HG03280 (cell line): ENCODE data around the gene RNF222.
A peak's percentile ranks its signal among the peaks of the same experiment; 100 is the strongest.

Source experiments
- ATAC-seq: cut with Tn5 transposase; IDR thresholded peaks from one replicate; pipeline ENCODE4 v1.9.1; 2021; ENCODE audit warnings: mild to moderate bottlenecking, moderate library complexity; ENCODE audit not compliant: unreplicated experiment

RNF222 gene, protein sequence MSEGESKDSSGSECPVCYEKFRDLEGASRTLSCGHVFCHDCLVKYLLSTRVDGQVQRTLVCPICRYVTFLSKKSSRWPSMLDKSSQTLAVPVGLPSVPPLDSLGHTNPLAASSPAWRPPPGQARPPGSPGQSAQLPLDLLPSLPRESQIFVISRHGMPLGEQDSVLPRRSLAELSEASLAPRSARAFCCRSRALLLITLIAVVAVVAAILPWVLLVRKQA

GRCh38 chr17:8397636-8398035 lies at the start of gene RNF222:
Gene RNF222, minus strand, starts transcription at chr17:8397827. Its CDS starts 4,366 bp downstream, at chr17:8393461.
- ATAC-seq, result no peak

DNA sequence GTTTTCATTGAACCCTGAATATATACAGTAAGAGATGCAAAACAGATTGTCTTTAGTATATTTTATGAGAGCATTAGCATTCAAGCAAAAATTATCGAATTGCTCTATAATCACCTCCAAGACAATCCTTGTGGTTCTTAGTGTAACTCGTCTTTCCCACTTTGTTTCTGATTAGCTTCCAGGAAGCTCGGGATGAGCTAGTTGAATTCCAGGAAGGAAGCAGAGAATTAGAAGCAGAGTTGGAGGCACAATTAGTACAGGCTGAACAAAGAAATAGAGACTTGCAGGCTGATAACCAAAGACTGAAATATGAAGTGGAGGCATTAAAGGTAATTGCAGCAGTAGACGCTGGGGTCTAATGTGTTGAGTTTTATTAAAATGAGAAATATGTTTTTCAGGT lies 47.9 kb upstream of the RNF222 start:
- no peak for ATAC-seq

DNA sequence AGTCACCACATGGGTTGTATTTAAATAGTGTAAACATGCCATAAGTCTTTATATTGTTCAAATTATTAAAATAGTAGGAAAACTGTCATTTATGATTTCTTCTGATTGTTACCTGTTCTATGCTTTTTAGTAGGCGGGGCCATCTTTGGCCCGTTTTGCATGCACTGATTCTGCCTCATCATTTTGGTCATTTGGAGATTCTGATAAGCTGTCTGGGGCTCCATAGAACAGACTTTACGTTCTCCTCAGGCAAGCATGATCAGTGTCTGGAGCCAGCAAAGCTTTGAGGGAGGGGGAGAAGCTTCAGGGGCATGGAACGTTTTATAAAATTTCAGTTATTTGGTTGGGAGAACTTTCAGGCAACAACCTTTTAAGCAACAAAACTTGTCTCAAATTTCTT lies 46.9 kb upstream of the RNF222 start:
- ATAC-seq, result no peak

GRCh38 chr17:8443756-8444155 lies 46.1 kb upstream of the RNF222 start:
- no peak for ATAC-seq

DNA sequence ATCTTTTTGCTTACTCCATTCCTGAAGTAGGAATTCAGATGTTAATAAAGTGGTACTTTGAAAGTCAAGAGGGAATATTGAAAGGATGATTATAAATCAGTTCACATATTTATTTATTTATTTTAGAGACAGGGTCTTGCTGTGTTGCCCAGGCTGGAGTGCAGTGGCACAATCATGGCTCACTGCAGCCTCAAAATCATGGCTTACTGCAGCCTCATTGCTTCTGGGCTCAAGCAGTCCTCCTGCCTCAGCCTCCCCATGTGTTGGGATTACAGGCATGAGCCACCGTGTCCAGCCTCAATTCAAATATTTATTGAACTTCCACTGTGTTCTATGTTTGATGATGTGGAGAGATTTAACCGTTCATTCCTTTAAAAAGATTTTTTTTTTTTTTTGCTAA lies 44.7 kb upstream of the RNF222 start:
- ATAC-seq, result no peak

GRCh38 chr17:8441690-8442089 lies 44.1 kb upstream of the RNF222 start:
- no peak for ATAC-seq

- no peak for ATAC-seq
Observed at GRCh38 chr17:8439681-8440080, 42.1 kb upstream of the RNF222 start.

- ATAC-seq, result no peak
Observed at GRCh38 chr17:8438441-8438840, 40.8 kb upstream of the RNF222 start.

DNA sequence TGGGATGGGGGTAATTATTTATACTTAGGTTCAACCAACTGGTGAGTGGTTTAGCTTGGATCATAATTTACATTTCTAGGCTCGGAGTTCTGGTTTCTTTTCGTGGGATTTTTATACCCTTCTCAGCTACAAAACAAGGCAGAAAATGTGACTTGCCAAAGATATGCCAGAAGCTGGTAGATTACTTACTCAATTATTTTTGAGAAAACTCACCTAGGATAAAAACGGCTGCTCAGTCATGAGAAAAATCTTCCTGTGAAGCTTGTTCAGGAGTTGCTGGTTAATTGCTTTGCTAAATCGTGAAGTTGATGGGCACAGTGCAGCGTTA lies 39.2 kb upstream of the RNF222 start:
- no peak for ATAC-seq

- peak; percentile 56 for ATAC-seq
Observed at GRCh38 chr17:8436169-8436843, 38.7 kb upstream of the RNF222 start.

DNA sequence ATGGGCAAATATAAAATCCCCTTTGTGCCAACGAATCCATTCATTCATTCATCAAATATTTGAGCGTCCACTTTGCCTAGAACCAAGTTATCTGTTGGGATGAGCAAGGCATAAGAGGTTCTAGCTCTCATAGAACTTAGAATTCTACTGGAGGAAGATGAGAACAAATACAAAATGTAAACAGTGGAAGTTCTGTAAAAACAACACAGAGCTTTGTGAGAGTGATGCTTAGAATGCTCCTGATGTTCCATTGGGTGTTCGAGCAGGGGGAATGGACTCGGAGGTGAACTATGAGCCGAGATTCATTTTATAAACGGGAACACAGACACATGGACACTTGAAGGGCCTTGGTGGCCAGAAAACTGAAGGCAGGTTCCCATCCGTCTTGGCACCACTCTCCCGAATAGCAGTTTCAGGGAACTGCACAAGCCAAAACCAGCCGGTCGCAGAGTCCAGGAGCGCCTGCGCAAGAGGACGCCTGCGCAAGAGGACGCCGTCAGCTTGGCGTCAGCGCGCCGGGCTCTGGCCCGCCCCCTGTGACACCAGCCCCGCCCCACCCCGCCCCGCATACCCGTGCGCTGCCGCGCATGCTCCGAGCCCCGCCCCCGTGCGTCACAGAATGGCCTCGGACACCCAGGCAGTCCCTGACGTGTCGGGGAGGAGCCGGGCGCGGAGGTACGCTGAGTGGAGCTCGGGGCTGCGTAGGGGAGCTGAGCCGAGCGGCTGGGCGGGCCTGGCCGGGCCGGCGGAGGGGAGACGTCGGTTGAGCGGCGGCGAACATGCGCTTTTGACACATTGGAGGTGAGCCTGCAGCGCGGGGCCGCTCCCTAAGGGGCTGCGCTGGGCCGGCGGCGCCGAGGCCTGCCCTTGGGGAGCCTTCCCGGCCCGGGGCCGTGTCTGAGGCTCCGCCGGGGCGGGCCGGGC lies 37.9 kb upstream of the RNF222 start, which contains the start of gene NDEL1:
Gene NDEL1, plus strand, starts transcription at position 640 of the 924 bp plus-strand sequence. CDS start 8,388 bp downstream, outside the sequence.
- peak; percentile 95 for ATAC-seq

DNA sequence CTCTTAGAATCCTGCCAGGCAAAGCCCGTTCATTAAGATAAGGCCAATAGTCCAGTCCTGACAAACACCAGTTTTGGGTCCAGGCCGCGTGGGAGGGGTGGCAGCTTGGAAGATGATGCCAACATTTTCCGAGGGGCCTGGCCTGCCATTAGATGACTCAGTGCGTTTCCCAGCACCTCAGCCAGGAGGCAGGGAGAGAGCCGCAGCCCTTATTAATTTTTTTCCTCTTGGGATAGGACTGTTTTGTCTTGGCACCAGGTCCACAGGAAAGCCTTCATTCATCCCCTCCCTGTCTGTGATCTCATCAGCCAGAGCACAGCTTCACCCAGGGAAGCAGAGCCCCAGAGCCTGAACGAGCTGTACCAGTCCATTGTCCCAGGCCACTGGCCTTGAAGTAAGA lies 33.3 kb upstream of the RNF222 start:
- no peak for ATAC-seq

DNA sequence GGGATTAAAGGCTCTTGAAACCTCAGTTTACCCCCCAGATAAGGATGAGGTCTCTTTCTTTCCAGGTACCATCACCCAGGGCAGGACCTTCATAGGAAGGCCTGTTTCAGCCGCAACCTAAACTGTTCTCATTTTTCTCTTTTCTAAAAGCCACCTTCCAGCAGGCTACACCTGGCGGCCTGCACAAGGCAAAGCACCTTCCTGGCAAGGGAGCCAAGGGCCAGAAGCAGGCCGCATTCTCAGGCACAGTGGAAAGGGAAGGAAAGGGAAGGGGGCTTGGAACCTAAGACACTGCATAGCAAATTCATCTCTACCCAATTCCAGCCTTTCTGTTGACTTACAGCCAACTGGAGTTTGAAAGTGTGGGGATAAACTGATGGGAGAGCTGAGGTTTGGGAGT lies 29.2 kb upstream of the RNF222 start:
- no peak for ATAC-seq

DNA sequence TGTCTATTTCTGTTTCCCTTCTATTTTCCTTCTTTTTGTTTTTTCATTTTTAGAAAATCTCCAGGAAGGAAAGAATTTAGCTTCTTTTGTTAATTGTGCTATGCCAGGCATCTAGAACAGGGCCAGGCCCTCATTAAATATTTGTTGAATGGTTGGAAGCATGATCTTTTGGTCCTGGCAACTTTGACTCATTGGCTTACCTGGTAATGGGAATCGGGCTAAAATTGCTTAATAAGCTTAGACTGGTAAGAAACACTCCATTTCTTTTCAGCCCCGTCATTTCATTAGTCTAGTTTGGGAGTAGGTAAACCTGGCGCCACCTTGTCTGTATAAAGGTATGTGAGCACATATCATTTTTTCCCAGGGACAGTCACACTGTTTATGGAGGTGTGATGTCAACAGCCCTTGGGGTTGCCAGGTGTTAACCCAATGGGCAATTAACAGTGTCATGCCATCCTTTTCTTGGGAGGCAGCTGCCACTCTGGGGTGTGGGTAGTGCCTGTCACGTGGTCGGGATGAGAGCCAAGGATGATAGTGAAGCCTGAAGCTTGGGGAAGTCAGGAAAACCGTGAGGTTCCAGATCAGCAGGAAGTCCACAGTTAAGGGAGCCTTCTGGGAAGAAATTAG lies 28.6 kb upstream of the RNF222 start:
- no peak for ATAC-seq

DNA sequence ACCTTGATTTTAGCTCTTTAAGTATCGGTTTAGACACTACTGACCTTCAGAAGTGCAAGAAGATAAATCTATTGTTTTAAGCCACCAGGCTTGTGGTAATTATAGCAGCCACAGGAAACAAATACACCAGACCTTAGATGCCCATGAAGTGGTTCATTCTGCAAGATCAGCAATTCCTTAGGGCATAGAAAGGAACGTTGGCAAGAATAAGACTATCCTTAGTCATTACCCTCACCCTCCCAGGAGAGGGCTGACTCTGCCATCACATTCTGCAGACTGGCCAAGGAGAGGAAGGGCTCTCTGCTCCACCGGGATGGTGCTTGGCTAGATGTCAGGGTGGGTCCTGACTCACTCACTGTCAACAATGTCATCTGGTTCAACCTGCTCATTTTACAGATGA lies 23.9 kb upstream of the RNF222 start:
- ATAC-seq, result no peak

- ATAC-seq, result no peak
Observed at GRCh38 chr17:8420041-8420934, 22.7 kb upstream of the RNF222 start.

GRCh38 chr17:8419305-8419704 lies 21.7 kb upstream of the RNF222 start:
- no peak for ATAC-seq

DNA sequence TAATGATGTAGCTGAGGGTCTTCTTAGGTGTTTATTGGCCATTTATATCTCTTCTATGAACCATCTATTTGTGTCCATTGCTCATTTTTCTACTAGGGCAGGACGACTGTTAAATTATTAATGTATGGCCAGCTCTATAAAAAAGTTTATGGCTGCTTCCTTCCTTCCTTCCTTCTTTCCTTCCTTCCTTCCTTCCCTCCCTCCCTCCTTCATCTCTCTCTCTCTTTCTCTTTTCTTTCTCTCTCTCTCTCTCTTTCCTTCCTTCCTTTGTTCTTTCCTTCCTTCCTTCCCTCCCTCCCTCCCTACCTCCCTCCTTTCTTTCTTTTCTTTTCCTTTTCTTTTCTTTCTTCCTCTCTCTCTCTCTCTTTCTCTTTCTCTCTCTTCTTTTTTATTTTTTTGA lies 20.8 kb upstream of the RNF222 start:
- ATAC-seq, result no peak

DNA sequence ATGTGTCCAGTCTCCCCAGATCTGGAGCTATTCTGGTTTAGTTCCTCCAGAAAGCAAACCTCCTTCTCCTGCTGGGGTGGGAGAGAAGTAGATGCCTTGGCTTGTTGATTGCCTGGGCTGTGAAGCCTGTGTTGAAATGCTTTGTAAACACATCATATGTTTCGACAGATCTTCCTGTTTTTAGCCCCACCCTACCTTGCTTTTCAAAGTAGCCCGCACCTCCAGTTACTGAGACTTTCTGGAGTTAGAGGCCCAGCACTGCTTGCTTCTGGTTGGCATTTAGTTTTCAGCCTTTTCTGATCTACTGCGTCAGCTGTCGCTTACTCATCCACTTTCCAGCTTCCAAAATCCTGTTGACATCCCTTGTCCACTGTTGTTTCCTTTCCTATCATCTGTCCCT lies 20.2 kb upstream of the RNF222 start:
- no peak for ATAC-seq

DNA sequence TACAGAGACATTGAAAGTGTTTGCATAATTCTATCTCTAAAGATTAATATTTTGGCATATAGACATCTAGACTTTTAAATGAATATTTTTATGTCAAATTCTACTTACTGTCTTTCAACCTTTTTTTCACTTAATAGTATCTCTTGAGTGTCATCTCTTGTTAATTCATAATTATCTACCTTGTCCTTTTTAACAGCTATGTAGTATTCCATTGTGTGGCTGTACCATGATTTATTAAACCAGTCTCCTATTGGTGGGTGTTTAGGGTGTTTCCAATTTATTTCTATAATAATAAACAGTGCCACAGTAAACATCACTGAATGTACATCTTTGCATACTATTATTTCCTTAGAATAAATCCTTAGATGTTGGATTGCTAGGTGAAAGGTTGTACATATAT lies 16.3 kb upstream of the RNF222 start:
- ATAC-seq, result no peak
